Sigmoid colon (tissue), 3 donors: ENCODE data around the gene RPS19.

ENCODE experiments used
- POLR2A ChIP-seq, 2 donors: fragments of 450-650 bp; IDR thresholded peaks; one replicate each; pipeline ENCODE4 v1.6.1; 2016; ENCODE audit warnings: antibody characterized with exemption in 2 of 2, mild to moderate bottlenecking in 2 of 2, moderate library complexity in 2 of 2
- TF ChIP-seq, protein P1 (sequence below), 4 experiments: fragments of 450-650 bp in 3 of 4; fragments of 200-600 bp in 1 of 4; IDR thresholded peaks; one replicate each; pipeline ENCODE4 v1.5.1; 2016 to 2019; ENCODE audit warnings: antibody characterized with exemption in 4 of 4, mild to moderate bottlenecking in 3 of 4, moderate library complexity in 2 of 4

DNA sequence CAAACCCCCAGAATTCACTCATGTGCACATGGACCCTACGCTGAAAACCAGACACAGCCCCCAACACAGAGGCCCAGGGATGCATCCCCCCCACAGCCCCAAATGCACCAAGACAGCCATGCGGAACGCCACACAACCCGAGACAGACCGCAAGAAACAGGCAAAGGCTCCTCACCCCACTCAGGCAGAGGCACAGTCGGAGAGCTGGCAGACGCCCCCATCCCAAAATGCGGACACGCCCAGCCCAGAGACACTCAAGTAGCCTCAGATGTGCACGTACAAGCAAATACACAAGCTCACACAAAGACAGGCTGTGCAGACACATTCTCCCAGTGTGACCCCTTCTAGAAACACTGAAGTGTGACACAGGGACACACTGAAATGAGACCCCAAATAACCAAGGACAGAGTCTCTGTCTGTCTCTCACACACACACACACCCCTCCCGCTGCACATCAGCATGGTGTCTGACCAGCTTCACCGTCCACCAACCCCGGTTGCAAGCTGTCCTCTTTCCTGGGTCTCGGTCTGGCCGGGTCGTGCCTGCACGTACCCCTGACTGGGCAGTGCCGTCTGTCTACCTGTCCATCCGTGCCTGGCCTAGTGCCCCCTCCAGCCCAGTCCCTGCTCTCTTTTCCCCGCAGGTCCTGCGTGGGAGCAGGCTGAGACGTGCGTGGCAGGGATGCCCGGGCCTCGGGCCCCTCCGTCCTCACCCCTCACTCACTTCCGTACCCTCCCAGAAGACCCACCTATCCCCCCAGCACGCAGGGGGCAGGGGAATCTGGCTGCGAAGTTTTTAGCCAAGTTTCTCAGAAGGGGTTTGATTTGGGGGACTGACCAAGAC is 52.1 kb downstream of the RPS19 start:
- TF ChIP-seq, protein P1, sequence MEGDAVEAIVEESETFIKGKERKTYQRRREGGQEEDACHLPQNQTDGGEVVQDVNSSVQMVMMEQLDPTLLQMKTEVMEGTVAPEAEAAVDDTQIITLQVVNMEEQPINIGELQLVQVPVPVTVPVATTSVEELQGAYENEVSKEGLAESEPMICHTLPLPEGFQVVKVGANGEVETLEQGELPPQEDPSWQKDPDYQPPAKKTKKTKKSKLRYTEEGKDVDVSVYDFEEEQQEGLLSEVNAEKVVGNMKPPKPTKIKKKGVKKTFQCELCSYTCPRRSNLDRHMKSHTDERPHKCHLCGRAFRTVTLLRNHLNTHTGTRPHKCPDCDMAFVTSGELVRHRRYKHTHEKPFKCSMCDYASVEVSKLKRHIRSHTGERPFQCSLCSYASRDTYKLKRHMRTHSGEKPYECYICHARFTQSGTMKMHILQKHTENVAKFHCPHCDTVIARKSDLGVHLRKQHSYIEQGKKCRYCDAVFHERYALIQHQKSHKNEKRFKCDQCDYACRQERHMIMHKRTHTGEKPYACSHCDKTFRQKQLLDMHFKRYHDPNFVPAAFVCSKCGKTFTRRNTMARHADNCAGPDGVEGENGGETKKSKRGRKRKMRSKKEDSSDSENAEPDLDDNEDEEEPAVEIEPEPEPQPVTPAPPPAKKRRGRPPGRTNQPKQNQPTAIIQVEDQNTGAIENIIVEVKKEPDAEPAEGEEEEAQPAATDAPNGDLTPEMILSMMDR (IDR thresholded peaks at IDR 0.05), result no peak
- no peak for TF ChIP-seq POLR2A (IDR thresholded peaks at IDR 0.05)
